ENCODE measurements around the gene BRCC3.
A peak's percentile ranks its signal among the peaks of the same experiment; 100 is the strongest.

The BRCC3 gene

GRCh38 chrX:155148724-155149537 is 77.6 kb downstream of the BRCC3 start:
- DNase-seq, result peak; percentile 16 to 49

DNA sequence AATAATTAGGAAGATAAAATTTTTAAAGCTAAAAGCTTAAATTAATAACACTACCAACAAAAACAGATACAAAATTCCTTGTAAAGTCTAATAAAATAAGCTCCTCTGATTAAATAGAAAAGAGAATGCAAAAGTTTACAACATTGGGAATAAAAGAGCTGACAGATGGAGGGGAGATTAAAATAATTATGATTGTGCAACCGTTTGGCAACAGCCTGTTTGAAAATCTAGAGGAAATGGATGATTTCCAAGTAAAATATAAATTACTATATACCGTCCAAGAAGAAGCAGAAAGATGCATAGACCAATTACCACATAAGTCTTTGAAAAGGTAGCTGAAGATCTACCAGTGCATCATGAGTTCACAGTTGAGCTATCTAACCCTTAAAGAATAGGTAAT is 98.6 kb downstream of the BRCC3 start:
- no peak for DNase-seq

All from activated CD4-positive, alpha-beta T cell treated with anti-CD3 and anti-CD28 coated beads, Interleukin-2, amount 50 U/mL, for 48 hours (primary cell).